Sciatic nerve (tissue), 2 donors: ENCODE data around the gene DCDC1. TPM values are rescaled to one million over a fixed set of nuclear protein-coding genes. Genes with fewer than 3 reads are reported as not detected.

Experiments used
- ATAC-seq: fragments of 200-7000 bp; cut with Tn5 transposase; one replicate; pipeline ENCODE4 v1.9.1; 2020; ENCODE audit warnings: mild to moderate bottlenecking, moderate library complexity
- DNase-seq: peaks from one replicate; pipeline ENCODE4 v3.0.0-alpha.2; 2020; ENCODE audit warnings: low spot score
- intact Hi-C: fragments of 100-400 bp; cut with DNase I; formaldehyde crosslinking; loops from one replicate; pipeline ENCODE4 v1.14.2; 2022
- total RNA-seq: library from RNA; stranded (reverse); fragmentation: NEBNext Ultra II Directional; extraction: Animal tissue kit (Norgen Biotek cat#: 25700); gene quantifications from one replicate; pipeline ENCODE4 v1.2.1, GENCODE V29; 2021
- donor health status: DM: no; HTN: no; CAD: no.
- donor health status: DM: no; HTN: no; CAD: no.

Gene DCDC1
- total RNA-seq, 1 donor from 2014 or later = 1.2 TPM

GRCh38 chr11:30830681-30831080 lies 538.9 kb downstream of the DCDC1 start:
- ATAC-seq = no peak
- intact Hi-C loops = no loop called here
- no peak for DNase-seq

- intact Hi-C loops = no loop called here
- no peak for DNase-seq
- no peak for ATAC-seq
Observed at GRCh38 chr11:30826911-30827310, 542.6 kb downstream of the DCDC1 start.

GRCh38 chr11:30825723-30826122 lies 543.8 kb downstream of the DCDC1 start:
- DNase-seq (no peak), ATAC-seq (no peak)
- intact Hi-C loops = no loop called here

GRCh38 chr11:30823119-30823518 lies 546.4 kb downstream of the DCDC1 start:
- ATAC-seq = no peak
- DNase-seq = no peak
- intact Hi-C loops = loop anchor here (5.0 kb wide), 1 partner anchor 1431 kb away; no protein-coding TSS in a partner anchor

GRCh38 chr11:30821438-30821965 lies 548.0 kb downstream of the DCDC1 start:
- intact Hi-C loops = loop anchor here (5.0 kb wide), 1 partner anchor 1429 kb away; no protein-coding TSS in a partner anchor
- no peak for DNase-seq
- ATAC-seq = no peak

GRCh38 chr11:30818721-30819120 lies 550.8 kb downstream of the DCDC1 start:
- no peak for ATAC-seq
- intact Hi-C loops = no loop called here
- DNase-seq = no peak

GRCh38 chr11:30816959-30817880 lies 552.3 kb downstream of the DCDC1 start:
- DNase-seq (no peak), ATAC-seq (no peak)
- intact Hi-C loops = no loop called here

GRCh38 chr11:30815619-30816018 lies 553.9 kb downstream of the DCDC1 start:
- DNase-seq (no peak), ATAC-seq (no peak)
- intact Hi-C loops = no loop called here

- DNase-seq (no peak), ATAC-seq (no peak)
- intact Hi-C loops = no loop called here
Observed at GRCh38 chr11:30814737-30815136, 554.8 kb downstream of the DCDC1 start.

Other genes with a start within 250 kb of the DCDC1 start
- 16.7 TPM for gene DNAJC24, start 121 bp upstream of the DCDC1 start, total RNA-seq
- gene IMMP1L, start 139.9 kb upstream of the DCDC1 start, total RNA-seq = 18.8 TPM
- 18.1 TPM for gene ELP4, start 140.0 kb upstream of the DCDC1 start, total RNA-seq